Thyroid gland (tissue), 4 donors: Measurements from ENCODE around the gene LRRC8D.
A peak's percentile ranks its signal among the peaks of the same experiment; 100 is the strongest.

Experiments
- POLR2A ChIP-seq, 2 donors: fragments of 450-650 bp; IDR thresholded peaks; one replicate each; pipeline ENCODE4 v1.6.1; 2017; ENCODE audit warnings: antibody characterized with exemption in 2 of 2, mild to moderate bottlenecking in 2 of 2, moderate library complexity in 1 of 2
- TF ChIP-seq, protein P1 (sequence below), 6 experiments: fragments of 200-600 bp in 3 of 6; fragments of 450-650 bp in 3 of 6; sonication (generic) in 3 of 6; IDR thresholded peaks; one replicate each; pipeline ENCODE4 v1.5.1; 2016 to 2019; ENCODE audit warnings: antibody characterized with exemption in 6 of 6, mild to moderate bottlenecking in 2 of 6, inconsistent platforms in 1 of 6, moderate library complexity in 1 of 6

DNA sequence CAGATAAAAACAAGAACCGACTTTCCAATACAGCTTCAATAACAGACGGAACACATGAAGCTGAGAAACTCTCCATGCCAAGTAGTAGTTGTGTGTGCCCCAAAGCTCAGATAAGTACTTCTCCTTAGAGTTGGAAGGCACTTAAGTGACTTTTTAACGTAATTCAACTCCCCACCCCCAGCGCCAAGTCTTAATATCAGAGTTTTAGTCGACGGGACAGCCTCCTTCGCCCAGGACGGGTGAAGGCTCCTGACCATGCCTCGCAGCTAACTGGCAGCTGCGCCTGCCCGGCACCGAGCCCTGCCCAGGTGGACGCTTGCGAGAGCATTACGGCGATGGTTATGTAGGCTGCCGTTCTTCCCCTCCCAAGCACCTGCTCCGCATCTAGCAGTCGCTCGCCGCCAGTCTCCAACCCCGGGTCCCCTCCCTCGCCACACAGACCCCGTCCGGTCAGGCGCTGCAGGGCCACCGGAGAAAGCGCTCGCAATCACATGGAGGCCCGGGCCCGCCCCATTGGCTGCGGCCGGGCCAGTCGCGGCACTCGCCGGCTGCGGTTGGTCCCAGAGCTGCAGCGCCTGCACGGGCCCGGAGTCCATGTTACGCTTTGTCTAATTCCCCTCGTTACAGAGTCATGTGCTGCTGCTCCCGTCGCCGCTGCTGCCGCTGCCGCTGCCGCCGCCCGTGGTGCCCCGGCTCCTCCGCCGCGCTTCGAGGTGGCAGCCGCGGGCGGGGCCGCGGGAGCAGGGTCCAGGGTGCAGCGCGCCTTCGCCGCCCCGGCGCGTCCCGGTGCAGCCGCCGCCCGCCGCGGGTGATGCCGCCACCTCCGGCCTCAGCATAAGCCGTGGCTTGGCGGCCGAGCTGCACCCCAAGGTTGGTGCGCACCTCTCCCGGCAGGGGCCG lies at the start of gene LRRC8D:
- TF ChIP-seq, protein P1, sequence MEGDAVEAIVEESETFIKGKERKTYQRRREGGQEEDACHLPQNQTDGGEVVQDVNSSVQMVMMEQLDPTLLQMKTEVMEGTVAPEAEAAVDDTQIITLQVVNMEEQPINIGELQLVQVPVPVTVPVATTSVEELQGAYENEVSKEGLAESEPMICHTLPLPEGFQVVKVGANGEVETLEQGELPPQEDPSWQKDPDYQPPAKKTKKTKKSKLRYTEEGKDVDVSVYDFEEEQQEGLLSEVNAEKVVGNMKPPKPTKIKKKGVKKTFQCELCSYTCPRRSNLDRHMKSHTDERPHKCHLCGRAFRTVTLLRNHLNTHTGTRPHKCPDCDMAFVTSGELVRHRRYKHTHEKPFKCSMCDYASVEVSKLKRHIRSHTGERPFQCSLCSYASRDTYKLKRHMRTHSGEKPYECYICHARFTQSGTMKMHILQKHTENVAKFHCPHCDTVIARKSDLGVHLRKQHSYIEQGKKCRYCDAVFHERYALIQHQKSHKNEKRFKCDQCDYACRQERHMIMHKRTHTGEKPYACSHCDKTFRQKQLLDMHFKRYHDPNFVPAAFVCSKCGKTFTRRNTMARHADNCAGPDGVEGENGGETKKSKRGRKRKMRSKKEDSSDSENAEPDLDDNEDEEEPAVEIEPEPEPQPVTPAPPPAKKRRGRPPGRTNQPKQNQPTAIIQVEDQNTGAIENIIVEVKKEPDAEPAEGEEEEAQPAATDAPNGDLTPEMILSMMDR (IDR thresholded peaks at IDR 0.05): peak in 1 of 6 experiments; percentile 4
- peak; percentile 44 to 91 for TF ChIP-seq POLR2A (IDR thresholded peaks at IDR 0.05)
